ENCODE results near the gene CDKN2A. TPM values are rescaled to one million over a fixed set of nuclear protein-coding genes. Genes with fewer than 3 reads are reported as not detected.

The CDKN2A gene
- total and polyA plus RNA-seq, 9 of the 15 experiments (the other 6 are each of a cell fraction or from before 2014, with no cell fraction given), result not detected

DNA sequence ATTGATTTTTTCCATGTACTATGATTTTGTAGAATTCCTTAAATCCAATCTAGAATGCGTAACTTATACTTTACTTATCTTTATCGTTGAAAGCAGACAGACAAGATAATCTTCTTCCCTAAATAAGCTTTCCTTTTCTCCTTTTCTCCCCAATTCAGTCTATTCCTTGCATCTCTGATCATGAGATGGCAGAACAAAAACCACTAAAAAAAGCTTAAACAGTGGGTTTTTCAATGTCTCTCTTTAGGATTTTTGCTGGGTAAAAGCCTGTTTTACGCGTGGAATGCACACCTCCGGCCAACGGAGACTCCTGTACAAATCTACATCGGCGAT lies 14.2 kb upstream of the CDKN2A start (continued):
- TF ChIP-seq, protein P1, sequence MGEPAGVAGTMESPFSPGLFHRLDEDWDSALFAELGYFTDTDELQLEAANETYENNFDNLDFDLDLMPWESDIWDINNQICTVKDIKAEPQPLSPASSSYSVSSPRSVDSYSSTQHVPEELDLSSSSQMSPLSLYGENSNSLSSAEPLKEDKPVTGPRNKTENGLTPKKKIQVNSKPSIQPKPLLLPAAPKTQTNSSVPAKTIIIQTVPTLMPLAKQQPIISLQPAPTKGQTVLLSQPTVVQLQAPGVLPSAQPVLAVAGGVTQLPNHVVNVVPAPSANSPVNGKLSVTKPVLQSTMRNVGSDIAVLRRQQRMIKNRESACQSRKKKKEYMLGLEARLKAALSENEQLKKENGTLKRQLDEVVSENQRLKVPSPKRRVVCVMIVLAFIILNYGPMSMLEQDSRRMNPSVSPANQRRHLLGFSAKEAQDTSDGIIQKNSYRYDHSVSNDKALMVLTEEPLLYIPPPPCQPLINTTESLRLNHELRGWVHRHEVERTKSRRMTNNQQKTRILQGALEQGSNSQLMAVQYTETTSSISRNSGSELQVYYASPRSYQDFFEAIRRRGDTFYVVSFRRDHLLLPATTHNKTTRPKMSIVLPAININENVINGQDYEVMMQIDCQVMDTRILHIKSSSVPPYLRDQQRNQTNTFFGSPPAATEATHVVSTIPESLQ (CRISPR knock-in tag; IDR thresholded peaks at IDR 0.05), result no peak
- TF ChIP-seq, protein P2, sequence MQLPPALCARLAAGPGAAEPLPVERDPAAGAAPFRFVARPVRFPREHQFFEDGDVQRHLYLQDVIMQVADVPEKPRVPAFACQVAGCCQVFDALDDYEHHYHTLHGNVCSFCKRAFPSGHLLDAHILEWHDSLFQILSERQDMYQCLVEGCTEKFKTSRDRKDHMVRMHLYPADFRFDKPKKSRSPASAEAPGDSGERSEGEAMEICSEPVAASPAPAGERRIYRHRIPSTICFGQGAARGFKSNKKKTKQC (CRISPR knock-in tag; IDR thresholded peaks at IDR 0.05), result no peak
- TF ChIP-seq, protein P3, sequence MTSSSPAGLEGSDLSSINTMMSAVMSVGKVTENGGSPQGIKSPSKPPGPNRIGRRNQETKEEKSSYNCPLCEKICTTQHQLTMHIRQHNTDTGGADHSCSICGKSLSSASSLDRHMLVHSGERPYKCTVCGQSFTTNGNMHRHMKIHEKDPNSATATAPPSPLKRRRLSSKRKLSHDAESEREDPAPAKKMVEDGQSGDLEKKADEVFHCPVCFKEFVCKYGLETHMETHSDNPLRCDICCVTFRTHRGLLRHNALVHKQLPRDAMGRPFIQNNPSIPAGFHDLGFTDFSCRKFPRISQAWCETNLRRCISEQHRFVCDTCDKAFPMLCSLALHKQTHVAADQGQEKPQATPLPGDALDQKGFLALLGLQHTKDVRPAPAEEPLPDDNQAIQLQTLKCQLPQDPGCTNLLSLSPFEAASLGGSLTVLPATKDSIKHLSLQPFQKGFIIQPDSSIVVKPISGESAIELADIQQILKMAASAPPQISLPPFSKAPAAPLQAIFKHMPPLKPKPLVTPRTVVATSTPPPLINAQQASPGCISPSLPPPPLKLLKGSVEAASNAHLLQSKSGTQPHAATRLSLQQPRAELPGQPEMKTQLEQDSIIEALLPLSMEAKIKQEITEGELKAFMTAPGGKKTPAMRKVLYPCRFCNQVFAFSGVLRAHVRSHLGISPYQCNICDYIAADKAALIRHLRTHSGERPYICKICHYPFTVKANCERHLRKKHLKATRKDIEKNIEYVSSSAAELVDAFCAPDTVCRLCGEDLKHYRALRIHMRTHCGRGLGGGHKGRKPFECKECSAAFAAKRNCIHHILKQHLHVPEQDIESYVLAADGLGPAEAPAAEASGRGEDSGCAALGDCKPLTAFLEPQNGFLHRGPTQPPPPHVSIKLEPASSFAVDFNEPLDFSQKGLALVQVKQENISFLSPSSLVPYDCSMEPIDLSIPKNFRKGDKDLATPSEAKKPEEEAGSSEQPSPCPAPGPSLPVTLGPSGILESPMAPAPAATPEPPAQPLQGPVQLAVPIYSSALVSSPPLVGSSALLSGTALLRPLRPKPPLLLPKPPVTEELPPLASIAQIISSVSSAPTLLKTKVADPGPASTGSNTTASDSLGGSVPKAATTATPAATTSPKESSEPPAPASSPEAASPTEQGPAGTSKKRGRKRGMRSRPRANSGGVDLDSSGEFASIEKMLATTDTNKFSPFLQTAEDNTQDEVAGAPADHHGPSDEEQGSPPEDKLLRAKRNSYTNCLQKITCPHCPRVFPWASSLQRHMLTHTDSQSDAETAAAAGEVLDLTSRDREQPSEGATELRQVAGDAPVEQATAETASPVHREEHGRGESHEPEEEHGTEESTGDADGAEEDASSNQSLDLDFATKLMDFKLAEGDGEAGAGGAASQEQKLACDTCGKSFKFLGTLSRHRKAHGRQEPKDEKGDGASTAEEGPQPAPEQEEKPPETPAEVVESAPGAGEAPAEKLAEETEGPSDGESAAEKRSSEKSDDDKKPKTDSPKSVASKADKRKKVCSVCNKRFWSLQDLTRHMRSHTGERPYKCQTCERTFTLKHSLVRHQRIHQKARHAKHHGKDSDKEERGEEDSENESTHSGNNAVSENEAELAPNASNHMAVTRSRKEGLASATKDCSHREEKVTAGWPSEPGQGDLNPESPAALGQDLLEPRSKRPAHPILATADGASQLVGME (CRISPR knock-in tag; IDR thresholded peaks at IDR 0.05), result no peak
- TF ChIP-seq TGIF2 (CRISPR knock-in tag; IDR thresholded peaks at IDR 0.05) (no peak), HNRNPL (IDR thresholded peaks at IDR 0.05; ENCODE audit: low read depth, low read length) (no peak), ELF1 (tag; IDR thresholded peaks at IDR 0.05) (no peak), ZNF76 (CRISPR knock-in tag; IDR thresholded peaks at IDR 0.05; ENCODE audit: borderline replicate concordance) (no peak), TCF7L2 (IDR thresholded peaks at IDR 0.05; ENCODE audit: low read depth, low read length) (no peak), RBM14 (IDR thresholded peaks at IDR 0.05; ENCODE audit: borderline replicate concordance, insufficient read depth, low read depth, low read length) (no peak)

Measured in K562 (cell line).